ENCODE results near the gene ZNF48. TPM values are rescaled to one million over a fixed set of nuclear protein-coding genes. Genes with fewer than 3 reads are reported as not detected.

Gene ZNF48
- total RNA-seq, 4 donors from 2014 or later: 5.8 to 10.5 (median 7.0) TPM; not detected in 1

GRCh38 chr16:30371248-30371816 is 23.9 kb upstream of the ZNF48 start:
- Histone ChIP-seq H3K36me3 (no peaks in the 10 kb centered on the region), H3K4me3 (peak overlapping the region; percentile 31 to 59 (median 38)), H3K4me1 (peaks cover 11 to 38% (median 32%) of the 10 kb centered on the region in 4 donors), H3K9me3 (no peaks in the 10 kb centered on the region), H3K27ac (peak overlapping the region; percentile 87 to 93 (median 90)), H3K27me3 (no peaks in the 10 kb centered on the region)
- no peak for TF ChIP-seq EP300 (IDR thresholded peaks at IDR 0.05; ENCODE audit: low read depth)
- TF ChIP-seq POLR2AphosphoS5 (IDR thresholded peaks at IDR 0.05): no peak
- peak; percentile 47 for TF ChIP-seq POLR2A (IDR thresholded peaks at IDR 0.05)
- TF ChIP-seq, protein P1, sequence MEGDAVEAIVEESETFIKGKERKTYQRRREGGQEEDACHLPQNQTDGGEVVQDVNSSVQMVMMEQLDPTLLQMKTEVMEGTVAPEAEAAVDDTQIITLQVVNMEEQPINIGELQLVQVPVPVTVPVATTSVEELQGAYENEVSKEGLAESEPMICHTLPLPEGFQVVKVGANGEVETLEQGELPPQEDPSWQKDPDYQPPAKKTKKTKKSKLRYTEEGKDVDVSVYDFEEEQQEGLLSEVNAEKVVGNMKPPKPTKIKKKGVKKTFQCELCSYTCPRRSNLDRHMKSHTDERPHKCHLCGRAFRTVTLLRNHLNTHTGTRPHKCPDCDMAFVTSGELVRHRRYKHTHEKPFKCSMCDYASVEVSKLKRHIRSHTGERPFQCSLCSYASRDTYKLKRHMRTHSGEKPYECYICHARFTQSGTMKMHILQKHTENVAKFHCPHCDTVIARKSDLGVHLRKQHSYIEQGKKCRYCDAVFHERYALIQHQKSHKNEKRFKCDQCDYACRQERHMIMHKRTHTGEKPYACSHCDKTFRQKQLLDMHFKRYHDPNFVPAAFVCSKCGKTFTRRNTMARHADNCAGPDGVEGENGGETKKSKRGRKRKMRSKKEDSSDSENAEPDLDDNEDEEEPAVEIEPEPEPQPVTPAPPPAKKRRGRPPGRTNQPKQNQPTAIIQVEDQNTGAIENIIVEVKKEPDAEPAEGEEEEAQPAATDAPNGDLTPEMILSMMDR (IDR thresholded peaks at IDR 0.05): no peak
- in situ Hi-C loops (cut with MboI; ENCODE audit: low pct_ligation_motif_present in 1 of 4, low pct_unique_long_range_greater_than_20kb in 1 of 4, low sequenced_read_pairs in 3 of 4): no loop called here
- WGBS, 2 donors (ENCODE audit: low coverage in 1 of 2): 23 to 33% methylated on average over 5 to 9 of the region's 11 CpGs
- intact Hi-C loops (cut with DNase I; ENCODE audit: low total_unique reads): no loop called here
- no peak for DNase-seq

DNA sequence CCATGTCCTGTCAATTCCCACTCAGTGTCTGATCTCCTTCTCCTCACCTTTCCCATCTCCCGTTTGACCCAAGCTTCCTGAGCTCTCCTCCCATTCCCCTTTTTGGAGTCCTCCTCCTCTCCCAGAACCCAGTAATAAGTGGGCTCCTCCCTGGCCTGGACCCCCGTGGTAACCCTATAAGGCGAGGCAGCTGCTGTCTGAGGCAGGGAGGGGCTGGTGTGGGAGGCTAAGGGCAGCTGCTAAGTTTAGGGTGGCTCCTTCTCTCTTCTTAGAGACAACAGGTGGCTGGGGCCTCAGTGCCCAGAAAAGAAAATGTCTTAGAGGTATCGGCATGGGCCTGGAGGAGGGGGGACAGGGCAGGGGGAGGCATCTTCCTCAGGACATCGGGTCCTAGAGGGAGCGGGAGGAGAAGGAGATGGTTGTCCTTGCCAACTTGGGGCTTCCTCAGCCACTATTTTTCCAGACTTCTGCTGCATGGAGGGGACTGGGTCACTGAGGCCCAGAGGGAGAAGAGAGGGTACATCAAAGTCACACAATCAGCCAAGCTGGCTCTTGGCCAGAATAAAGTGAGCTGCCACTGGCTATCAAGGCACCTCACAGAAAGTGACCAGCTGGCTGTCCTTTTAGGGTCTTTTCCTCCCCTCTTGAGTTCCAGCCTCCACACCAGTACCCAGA is 23.0 kb upstream of the ZNF48 start:
- Histone ChIP-seq H3K9me3 (no peaks in the 10 kb centered on the region), H3K36me3 (no peaks in the 10 kb centered on the region), H3K4me3 (no peak overlapping the region), H3K27ac (peak overlapping the region in 1 of 4 donors; percentile 92), H3K27me3 (no peaks in the 10 kb centered on the region), H3K4me1 (peaks cover 14 to 36% (median 30%) of the 10 kb centered on the region in 4 donors)
- in situ Hi-C loops (cut with MboI; ENCODE audit: low pct_ligation_motif_present in 1 of 4, low pct_unique_long_range_greater_than_20kb in 1 of 4, low sequenced_read_pairs in 3 of 4) (no loop called here), intact Hi-C loops (cut with DNase I; ENCODE audit: low total_unique reads) (no loop called here)
- DNase-seq: no peak
- TF ChIP-seq, protein P1 (IDR thresholded peaks at IDR 0.05): no peak
- TF ChIP-seq EP300 (IDR thresholded peaks at IDR 0.05; ENCODE audit: low read depth): no peak
- no peak for TF ChIP-seq POLR2A (IDR thresholded peaks at IDR 0.05)
- no peak for TF ChIP-seq POLR2AphosphoS5 (IDR thresholded peaks at IDR 0.05)
- WGBS, 2 donors (ENCODE audit: low coverage in 1 of 2): 80% methylated on average over 4 to 6 of the region's 6 CpGs

- TF ChIP-seq, protein P1 (IDR thresholded peaks at IDR 0.05): no peak
- TF ChIP-seq POLR2AphosphoS5 (IDR thresholded peaks at IDR 0.05): no peak
- TF ChIP-seq EP300 (IDR thresholded peaks at IDR 0.05; ENCODE audit: low read depth): no peak
- TF ChIP-seq POLR2A (IDR thresholded peaks at IDR 0.05): no peak
- in situ Hi-C loops (cut with MboI; ENCODE audit: low pct_ligation_motif_present in 1 of 4, low pct_unique_long_range_greater_than_20kb in 1 of 4, low sequenced_read_pairs in 3 of 4): no loop called here
- Histone ChIP-seq H3K4me1 (peaks cover 10 to 33% (median 29%) of the 10 kb centered on the region in 4 donors), H3K27me3 (no peaks in the 10 kb centered on the region), H3K9me3 (no peaks in the 10 kb centered on the region), H3K4me3 (no peak overlapping the region), H3K36me3 (no peaks in the 10 kb centered on the region), H3K27ac (no peak overlapping the region)
- no peak for DNase-seq
- WGBS, 2 donors (ENCODE audit: low coverage in 1 of 2): 91% methylated on average over 5 of the region's 5 CpGs; no CpG with 5 or more reads in 1 of the 2 donors
- intact Hi-C loops (cut with DNase I; ENCODE audit: low total_unique reads): no loop called here
Observed at GRCh38 chr16:30372725-30373124, 22.5 kb upstream of the ZNF48 start.

DNA sequence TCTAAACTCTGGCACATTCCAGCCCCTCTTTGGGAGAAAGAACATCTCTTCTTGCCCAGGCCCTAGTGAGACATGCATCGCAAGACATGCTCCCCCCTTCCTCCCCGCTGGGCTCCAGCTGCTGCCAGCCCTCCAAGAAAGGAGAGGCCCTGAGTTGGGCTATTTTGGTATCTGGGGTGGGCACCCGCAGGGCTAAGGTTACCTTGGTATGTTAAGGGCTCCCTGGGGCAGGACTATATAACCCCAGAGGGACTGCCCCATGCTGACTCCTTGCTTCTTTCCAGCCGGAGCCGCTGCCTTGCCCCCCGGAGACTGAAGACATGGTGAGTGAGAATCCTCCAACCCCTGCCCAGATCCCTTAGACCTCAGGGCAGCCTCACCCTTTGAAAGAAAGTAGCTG is 20.7 kb upstream of the ZNF48 start, which contains the start of gene MYL11:
MYL11 (plus strand) TSS at position 265 of the 400 bp plus-strand sequence; CDS start at position 321, 56 bp downstream.
- H3K36me3 ChIP-seq: no peaks in the 10 kb centered on the region
- H3K27me3 ChIP-seq: no peaks in the 10 kb centered on the region
- H3K4me1 ChIP-seq: peaks cover 10 to 26% (median 21%) of the 10 kb centered on the region in 4 donors
- no peak within 1 kb of the TSS for H3K27ac ChIP-seq
- TF ChIP-seq EP300 (IDR thresholded peaks at IDR 0.05; ENCODE audit: low read depth) (no peak), POLR2AphosphoS5 (IDR thresholded peaks at IDR 0.05) (no peak), POLR2A (IDR thresholded peaks at IDR 0.05) (no peak)
- TF ChIP-seq, protein P1 (IDR thresholded peaks at IDR 0.05): no peak
- intact Hi-C loops (cut with DNase I; ENCODE audit: low total_unique reads) (no loop called here), in situ Hi-C loops (cut with MboI; ENCODE audit: low pct_ligation_motif_present in 1 of 4, low pct_unique_long_range_greater_than_20kb in 1 of 4, low sequenced_read_pairs in 3 of 4) (no loop called here)
- 94% methylated on average over 6 of the region's 6 CpGs; no CpG with 5 or more reads in 1 of the 2 donors for WGBS, 2 donors (ENCODE audit: low coverage in 1 of 2)
- no peak within 1 kb of the TSS for H3K4me3 ChIP-seq
- no peak for DNase-seq
- H3K9me3 ChIP-seq: no peaks in the 10 kb centered on the region

All from transverse colon (tissue), 4 donors.